ENCODE data around the gene SH3RF1.

Gene SH3RF1

GRCh38 chr4:169229571-169230028 is 41.2 kb downstream of the SH3RF1 start:
- Mint-ChIP-seq H3K27ac (no peak overlapping the region), H3K4me3 (no peak overlapping the region), H3K27me3 (no peaks in the 10 kb centered on the region), H3K36me3 (no peaks in the 10 kb centered on the region), H3K9me3 (no peaks in the 10 kb centered on the region), H3K4me1 (peaks cover 3% of the 10 kb centered on the region)

- Mint-ChIP-seq H3K4me1 (peaks cover 3% of the 10 kb centered on the region), H3K27ac (no peak overlapping the region), H3K9me3 (no peaks in the 10 kb centered on the region), H3K36me3 (no peaks in the 10 kb centered on the region), H3K27me3 (no peaks in the 10 kb centered on the region), H3K4me3 (no peak overlapping the region)
These were observed 42.7 kb downstream of the SH3RF1 start for GRCh38 chr4:169228076-169228475.

- Mint-ChIP-seq H3K27ac (no peak overlapping the region), H3K36me3 (no peaks in the 10 kb centered on the region), H3K4me1 (peaks cover 3% of the 10 kb centered on the region), H3K4me3 (no peak overlapping the region), H3K27me3 (no peaks in the 10 kb centered on the region), H3K9me3 (no peaks in the 10 kb centered on the region)
These were observed 44.2 kb downstream of the SH3RF1 start for GRCh38 chr4:169226565-169226964.

- H3K27me3 Mint-ChIP-seq: no peaks in the 10 kb centered on the region
- no peaks in the 10 kb centered on the region for H3K9me3 Mint-ChIP-seq
- H3K36me3 Mint-ChIP-seq: no peaks in the 10 kb centered on the region
- H3K4me3 Mint-ChIP-seq: no peak overlapping the region
- no peak overlapping the region for H3K27ac Mint-ChIP-seq
- H3K4me1 Mint-ChIP-seq: peaks cover 3% of the 10 kb centered on the region
These were observed 44.9 kb downstream of the SH3RF1 start for GRCh38 chr4:169225812-169226211.

GRCh38 chr4:169225058-169225751 is 45.6 kb downstream of the SH3RF1 start:
- H3K27ac Mint-ChIP-seq: no peak overlapping the region
- no peaks in the 10 kb centered on the region for H3K36me3 Mint-ChIP-seq
- H3K4me3 Mint-ChIP-seq: no peak overlapping the region

GRCh38 chr4:169222761-169223160 is 48.0 kb downstream of the SH3RF1 start:
- H3K36me3 Mint-ChIP-seq: no peaks in the 10 kb centered on the region
- H3K27ac Mint-ChIP-seq: no peak overlapping the region
- no peak overlapping the region for H3K4me3 Mint-ChIP-seq
- H3K4me1 Mint-ChIP-seq: peaks cover 3% of the 10 kb centered on the region
- H3K27me3 Mint-ChIP-seq: no peaks in the 10 kb centered on the region
- H3K9me3 Mint-ChIP-seq: no peaks in the 10 kb centered on the region

More at GRCh38 chr4:169225058-169225751, 45.6 kb downstream of the SH3RF1 start:
- Mint-ChIP-seq H3K9me3 (no peaks in the 10 kb centered on the region), H3K4me1 (peaks cover 3% of the 10 kb centered on the region), H3K27me3 (no peaks in the 10 kb centered on the region)

GRCh38 chr4:169221662-169222061 is 49.1 kb downstream of the SH3RF1 start:
- no peaks in the 10 kb centered on the region for H3K27me3 Mint-ChIP-seq
- no peaks in the 10 kb centered on the region for H3K36me3 Mint-ChIP-seq
- no peak overlapping the region for H3K27ac Mint-ChIP-seq
- H3K4me1 Mint-ChIP-seq: peaks cover 3% of the 10 kb centered on the region
- no peaks in the 10 kb centered on the region for H3K9me3 Mint-ChIP-seq
- no peak overlapping the region for H3K4me3 Mint-ChIP-seq

GRCh38 chr4:169220854-169221411 is 49.8 kb downstream of the SH3RF1 start:
- Mint-ChIP-seq H3K4me1 (no peaks in the 10 kb centered on the region), H3K9me3 (no peaks in the 10 kb centered on the region), H3K4me3 (no peak overlapping the region), H3K36me3 (no peaks in the 10 kb centered on the region), H3K27ac (no peak overlapping the region), H3K27me3 (no peaks in the 10 kb centered on the region)

- no peak overlapping the region for H3K4me3 Mint-ChIP-seq
- no peak overlapping the region for H3K27ac Mint-ChIP-seq
- no peaks in the 10 kb centered on the region for H3K4me1 Mint-ChIP-seq
- H3K9me3 Mint-ChIP-seq: no peaks in the 10 kb centered on the region
- no peaks in the 10 kb centered on the region for H3K36me3 Mint-ChIP-seq
- H3K27me3 Mint-ChIP-seq: no peaks in the 10 kb centered on the region
These were observed 50.3 kb downstream of the SH3RF1 start for GRCh38 chr4:169220447-169220846.

GRCh38 chr4:169219440-169219839 is 51.3 kb downstream of the SH3RF1 start:
- no peaks in the 10 kb centered on the region for H3K9me3 Mint-ChIP-seq
- no peaks in the 10 kb centered on the region for H3K4me1 Mint-ChIP-seq
- no peaks in the 10 kb centered on the region for H3K27me3 Mint-ChIP-seq
- no peaks in the 10 kb centered on the region for H3K36me3 Mint-ChIP-seq
- no peak overlapping the region for H3K27ac Mint-ChIP-seq
- no peak overlapping the region for H3K4me3 Mint-ChIP-seq

- Mint-ChIP-seq H3K4me1 (no peaks in the 10 kb centered on the region), H3K27me3 (peaks cover 2% of the 10 kb centered on the region), H3K27ac (no peak overlapping the region), H3K36me3 (no peaks in the 10 kb centered on the region), H3K9me3 (no peaks in the 10 kb centered on the region), H3K4me3 (no peak overlapping the region)
These were observed 55.1 kb downstream of the SH3RF1 start for GRCh38 chr4:169215656-169216055.

GRCh38 chr4:169212981-169213380 is 57.8 kb downstream of the SH3RF1 start:
- peaks cover 2% of the 10 kb centered on the region for H3K27me3 Mint-ChIP-seq
- no peaks in the 10 kb centered on the region for H3K4me1 Mint-ChIP-seq
- no peak overlapping the region for H3K4me3 Mint-ChIP-seq
- no peaks in the 10 kb centered on the region for H3K9me3 Mint-ChIP-seq
- peaks cover 2% of the 10 kb centered on the region for H3K36me3 Mint-ChIP-seq
- no peak overlapping the region for H3K27ac Mint-ChIP-seq

- Mint-ChIP-seq H3K4me1 (no peaks in the 10 kb centered on the region), H3K27ac (no peak overlapping the region), H3K27me3 (peaks cover 2% of the 10 kb centered on the region), H3K4me3 (no peak overlapping the region), H3K36me3 (peaks cover 2% of the 10 kb centered on the region), H3K9me3 (no peaks in the 10 kb centered on the region)
These were observed 60.1 kb downstream of the SH3RF1 start for GRCh38 chr4:169210504-169211118.

- Mint-ChIP-seq H3K27me3 (peaks cover 3% of the 10 kb centered on the region), H3K27ac (no peak overlapping the region)
These were observed 61.3 kb downstream of the SH3RF1 start for GRCh38 chr4:169209388-169209883.

GRCh38 chr4:169208516-169208915 is 62.2 kb downstream of the SH3RF1 start:
- Mint-ChIP-seq H3K4me1 (no peaks in the 10 kb centered on the region), H3K4me3 (no peak overlapping the region), H3K9me3 (no peaks in the 10 kb centered on the region), H3K36me3 (peaks cover 2% of the 10 kb centered on the region), H3K27me3 (peaks cover 3% of the 10 kb centered on the region), H3K27ac (no peak overlapping the region)

More at GRCh38 chr4:169209388-169209883, 61.3 kb downstream of the SH3RF1 start:
- Mint-ChIP-seq H3K4me3 (no peak overlapping the region), H3K4me1 (no peaks in the 10 kb centered on the region), H3K9me3 (no peaks in the 10 kb centered on the region), H3K36me3 (peaks cover 2% of the 10 kb centered on the region)

- H3K27ac Mint-ChIP-seq: no peak overlapping the region
- no peak overlapping the region for H3K4me3 Mint-ChIP-seq
- peaks cover 2% of the 10 kb centered on the region for H3K36me3 Mint-ChIP-seq
- no peaks in the 10 kb centered on the region for H3K4me1 Mint-ChIP-seq
- no peaks in the 10 kb centered on the region for H3K9me3 Mint-ChIP-seq
- peaks cover 1% of the 10 kb centered on the region for H3K27me3 Mint-ChIP-seq
These were observed 62.7 kb downstream of the SH3RF1 start for GRCh38 chr4:169208090-169208455.
